Stimulated activated effector memory CD8-positive, alpha-beta T cell treated with anti-CD3 and anti-CD28 coated beads, Interleukin-12 subunit alpha, Interleukin-12 subunit beta, amount 100 ng/mL, for 72 hours (primary cell): ENCODE results near the gene ARHGAP26.

Experiments used
- ATAC-seq: fragments of 150-1000 bp; cut with Tn5 transposase; 2 replicates; pipeline ENCODE4 v1.10.0; 2021
- DNase-seq, 2 donors: peaks; one replicate each; pipeline ENCODE4 v3.0.0; 2021 to 2022; ENCODE audit warnings: low spot score in 2 of 2
- H3K27ac Mint-ChIP-seq: one replicate; pipeline ENCODE4 v1.8.0; 2022; ENCODE audit warnings: mild to moderate bottlenecking, mixed read lengths
- H3K36me3 Mint-ChIP-seq: one replicate; pipeline ENCODE4 v1.8.0; 2022; ENCODE audit warnings: mild to moderate bottlenecking, mixed read lengths
- H3K4me1 Mint-ChIP-seq: one replicate; pipeline ENCODE4 v1.8.0; 2022; ENCODE audit warnings: mixed read lengths
- H3K4me3 Mint-ChIP-seq: one replicate; pipeline ENCODE4 v1.8.0; 2022; ENCODE audit warnings: mild to moderate bottlenecking, mixed read lengths
- H3K9me3 Mint-ChIP-seq: one replicate; pipeline ENCODE4 v1.8.0; 2022; ENCODE audit warnings: mixed read lengths

The ARHGAP26 gene

GRCh38 chr5:143261748-143262392 lies 491.7 kb downstream of the ARHGAP26 start:
- ATAC-seq: peak; percentile 92
- no peaks in the 10 kb centered on the region for H3K36me3 Mint-ChIP-seq
- no peak overlapping the region for H3K27ac Mint-ChIP-seq
- no peak for DNase-seq
- H3K9me3 Mint-ChIP-seq: no peaks in the 10 kb centered on the region
- H3K4me3 Mint-ChIP-seq: no peak overlapping the region
- H3K4me1 Mint-ChIP-seq: peaks cover 7% of the 10 kb centered on the region

- ATAC-seq: peak; percentile 74
- Mint-ChIP-seq H3K27ac (no peak overlapping the region), H3K4me1 (peaks cover 7% of the 10 kb centered on the region)
Observed at GRCh38 chr5:143262393-143263174, 492.4 kb downstream of the ARHGAP26 start.

GRCh38 chr5:143263272-143263810 lies 493.2 kb downstream of the ARHGAP26 start:
- H3K4me3 Mint-ChIP-seq: no peak overlapping the region
- no peak overlapping the region for H3K27ac Mint-ChIP-seq
- no peaks in the 10 kb centered on the region for H3K36me3 Mint-ChIP-seq
- H3K4me1 Mint-ChIP-seq: peaks cover 7% of the 10 kb centered on the region
- H3K9me3 Mint-ChIP-seq: peaks cover 3% of the 10 kb centered on the region
- DNase-seq (no peak), ATAC-seq (no peak)

More at GRCh38 chr5:143262393-143263174, 492.4 kb downstream of the ARHGAP26 start:
- Mint-ChIP-seq H3K36me3 (no peaks in the 10 kb centered on the region), H3K9me3 (no peaks in the 10 kb centered on the region), H3K4me3 (no peak overlapping the region)
- no peak for DNase-seq

- no peak overlapping the region for H3K27ac Mint-ChIP-seq
- H3K9me3 Mint-ChIP-seq: peaks cover 9% of the 10 kb centered on the region
- H3K4me3 Mint-ChIP-seq: no peak overlapping the region
- H3K36me3 Mint-ChIP-seq: no peaks in the 10 kb centered on the region
- peaks cover 7% of the 10 kb centered on the region for H3K4me1 Mint-ChIP-seq
- ATAC-seq (no peak), DNase-seq (no peak)
Observed at GRCh38 chr5:143265995-143266394, 495.8 kb downstream of the ARHGAP26 start.

GRCh38 chr5:143267186-143267585 lies 497.0 kb downstream of the ARHGAP26 start:
- Mint-ChIP-seq H3K36me3 (peaks cover 5% of the 10 kb centered on the region), H3K4me1 (peaks cover under 1% of the 10 kb centered on the region), H3K9me3 (peaks cover 9% of the 10 kb centered on the region), H3K27ac (no peak overlapping the region), H3K4me3 (no peak overlapping the region)
- DNase-seq (no peak), ATAC-seq (no peak)

GRCh38 chr5:143268388-143268787 lies 498.2 kb downstream of the ARHGAP26 start:
- ATAC-seq (no peak), DNase-seq (no peak)
- Mint-ChIP-seq H3K4me1 (no peaks in the 10 kb centered on the region), H3K36me3 (peaks cover 14% of the 10 kb centered on the region), H3K27ac (no peak overlapping the region), H3K4me3 (no peak overlapping the region), H3K9me3 (peaks cover 9% of the 10 kb centered on the region)

- no peak overlapping the region for H3K27ac Mint-ChIP-seq
- no peak for DNase-seq
- peaks cover 9% of the 10 kb centered on the region for H3K9me3 Mint-ChIP-seq
- ATAC-seq: no peak
- H3K36me3 Mint-ChIP-seq: peaks cover 14% of the 10 kb centered on the region
- H3K4me3 Mint-ChIP-seq: no peak overlapping the region
- peaks cover 5% of the 10 kb centered on the region for H3K4me1 Mint-ChIP-seq
Observed at GRCh38 chr5:143271431-143271830, 501.3 kb downstream of the ARHGAP26 start.

- no peak overlapping the region for H3K27ac Mint-ChIP-seq
- H3K9me3 Mint-ChIP-seq: peaks cover under 1% of the 10 kb centered on the region
- peaks cover 5% of the 10 kb centered on the region for H3K4me1 Mint-ChIP-seq
- peaks cover 42% of the 10 kb centered on the region for H3K36me3 Mint-ChIP-seq
- no peak for ATAC-seq
- H3K4me3 Mint-ChIP-seq: no peak overlapping the region
- no peak for DNase-seq
Observed at GRCh38 chr5:143274952-143275351, 504.8 kb downstream of the ARHGAP26 start.

- ATAC-seq (no peak), DNase-seq (no peak)
- no peak overlapping the region for H3K4me3 Mint-ChIP-seq
- H3K9me3 Mint-ChIP-seq: no peaks in the 10 kb centered on the region
- H3K27ac Mint-ChIP-seq: no peak overlapping the region
- peaks cover 5% of the 10 kb centered on the region for H3K4me1 Mint-ChIP-seq
- H3K36me3 Mint-ChIP-seq: peaks cover 50% of the 10 kb centered on the region
Observed at GRCh38 chr5:143275512-143276363, 505.6 kb downstream of the ARHGAP26 start.

- DNase-seq (no peak), ATAC-seq (no peak)
- H3K36me3 Mint-ChIP-seq: peaks cover 60% of the 10 kb centered on the region
- H3K4me1 Mint-ChIP-seq: peaks cover 5% of the 10 kb centered on the region
- H3K27ac Mint-ChIP-seq: no peak overlapping the region
- no peak overlapping the region for H3K4me3 Mint-ChIP-seq
- no peaks in the 10 kb centered on the region for H3K9me3 Mint-ChIP-seq
Observed at GRCh38 chr5:143277536-143277935, 507.4 kb downstream of the ARHGAP26 start.
